ENCODE measurements around the gene TPCN2. TPM values are rescaled to one million over a fixed set of nuclear protein-coding genes. Genes with fewer than 3 reads are reported as not detected.
A peak's percentile ranks its signal among the peaks of the same experiment; 100 is the strongest.

Gene TPCN2
- total RNA-seq, 6 experiments from 2014 or later = 8.0 to 11.2 (median 9.0) TPM

DNA sequence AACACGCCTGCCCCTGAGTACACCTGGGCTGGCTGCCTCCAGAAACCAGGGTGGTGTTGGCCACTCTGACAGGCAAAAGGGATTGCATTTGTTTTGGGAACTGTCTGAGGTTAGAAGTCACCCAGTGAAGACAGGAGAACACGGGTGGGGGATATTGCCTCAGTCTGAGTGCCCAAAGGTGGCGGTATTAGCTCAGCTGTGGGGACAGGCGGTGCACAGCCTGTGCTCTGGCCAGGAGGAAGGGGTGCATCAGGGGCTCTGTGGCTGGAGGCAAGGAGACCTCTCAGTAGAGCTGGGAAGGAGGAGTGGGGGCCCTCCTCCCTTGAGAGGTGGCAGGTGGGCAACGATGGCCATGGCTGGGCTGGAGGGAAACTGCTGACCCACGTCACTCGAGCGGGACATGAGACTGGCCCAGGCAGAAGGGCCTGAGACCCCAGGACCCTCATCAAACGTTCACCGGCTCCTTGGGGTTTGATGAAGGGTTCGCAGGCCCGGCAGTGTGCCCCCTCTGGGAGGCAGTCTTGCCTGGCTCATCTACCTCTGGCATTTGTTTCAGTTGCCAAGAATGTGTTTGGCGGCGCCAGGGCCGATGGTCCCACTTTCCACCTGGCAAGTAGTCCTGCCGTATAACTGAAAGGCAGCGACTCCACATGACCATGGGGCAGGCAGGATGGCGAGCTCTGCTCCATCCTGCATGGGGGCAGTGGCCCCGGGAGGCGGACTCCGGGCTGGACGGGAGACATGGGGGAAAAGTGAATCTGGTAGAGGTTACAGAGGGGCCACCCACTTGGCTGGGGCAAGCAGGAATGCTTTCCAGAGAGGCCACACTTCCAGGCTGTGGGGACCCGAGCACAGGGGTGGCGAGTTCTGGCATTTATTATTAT lies 54.2 kb downstream of the TPCN2 start:
- H3K9me3 Mint-ChIP-seq = no peaks in the 10 kb centered on the region
- no peak overlapping the region for H3K27ac Mint-ChIP-seq
- TF ChIP-seq, protein P1, sequence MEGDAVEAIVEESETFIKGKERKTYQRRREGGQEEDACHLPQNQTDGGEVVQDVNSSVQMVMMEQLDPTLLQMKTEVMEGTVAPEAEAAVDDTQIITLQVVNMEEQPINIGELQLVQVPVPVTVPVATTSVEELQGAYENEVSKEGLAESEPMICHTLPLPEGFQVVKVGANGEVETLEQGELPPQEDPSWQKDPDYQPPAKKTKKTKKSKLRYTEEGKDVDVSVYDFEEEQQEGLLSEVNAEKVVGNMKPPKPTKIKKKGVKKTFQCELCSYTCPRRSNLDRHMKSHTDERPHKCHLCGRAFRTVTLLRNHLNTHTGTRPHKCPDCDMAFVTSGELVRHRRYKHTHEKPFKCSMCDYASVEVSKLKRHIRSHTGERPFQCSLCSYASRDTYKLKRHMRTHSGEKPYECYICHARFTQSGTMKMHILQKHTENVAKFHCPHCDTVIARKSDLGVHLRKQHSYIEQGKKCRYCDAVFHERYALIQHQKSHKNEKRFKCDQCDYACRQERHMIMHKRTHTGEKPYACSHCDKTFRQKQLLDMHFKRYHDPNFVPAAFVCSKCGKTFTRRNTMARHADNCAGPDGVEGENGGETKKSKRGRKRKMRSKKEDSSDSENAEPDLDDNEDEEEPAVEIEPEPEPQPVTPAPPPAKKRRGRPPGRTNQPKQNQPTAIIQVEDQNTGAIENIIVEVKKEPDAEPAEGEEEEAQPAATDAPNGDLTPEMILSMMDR (IDR thresholded peaks at IDR 0.05) = 0 out of 2 replicates have a peak, but pooled peaks have one; percentile 16
- H3K27me3 Mint-ChIP-seq (ENCODE audit: insufficient read depth) = peaks cover 10% of the 10 kb centered on the region
- no peak overlapping the region for H3K4me3 Mint-ChIP-seq
- no peaks in the 10 kb centered on the region for H3K36me3 Mint-ChIP-seq (ENCODE audit: low read depth)
- no peak for DNase-seq
- peaks cover 5% of the 10 kb centered on the region for H3K4me1 Mint-ChIP-seq (ENCODE audit: low read depth)

DNA sequence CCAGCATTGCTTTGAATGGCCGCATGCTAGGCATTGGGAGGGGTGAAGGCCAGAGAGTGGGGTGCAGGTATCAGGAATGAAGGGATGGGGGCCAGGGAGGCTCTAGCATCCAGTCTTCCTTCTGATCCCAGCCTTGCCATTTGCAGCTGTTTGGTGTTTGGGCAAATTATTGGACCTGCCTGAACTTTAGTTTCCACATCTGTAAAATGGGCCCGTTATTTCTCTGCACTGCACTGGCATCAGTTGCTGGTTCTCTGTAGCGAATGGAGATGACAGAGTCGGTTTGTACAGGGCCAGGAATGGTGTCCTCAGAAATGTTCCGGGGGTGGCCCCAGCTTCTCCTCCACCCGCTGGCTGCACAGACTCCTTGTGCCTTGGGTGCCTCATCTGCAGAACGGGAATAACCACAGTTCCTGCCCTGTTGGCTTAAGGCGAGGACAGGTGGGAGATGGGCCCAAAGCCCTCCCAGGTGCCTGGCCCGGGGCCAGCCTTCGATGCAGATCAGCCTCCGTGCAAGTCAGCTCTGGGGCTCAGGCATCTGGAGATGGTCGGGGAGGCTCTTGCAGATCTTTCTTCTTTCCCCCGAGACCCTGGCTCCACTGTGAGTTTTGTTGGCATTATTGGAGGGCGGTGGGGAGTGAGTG lies 55.6 kb downstream of the TPCN2 start:
- Mint-ChIP-seq H3K4me1 (ENCODE audit: low read depth) (peaks cover 5% of the 10 kb centered on the region), H3K9me3 (no peaks in the 10 kb centered on the region), H3K36me3 (ENCODE audit: low read depth) (no peaks in the 10 kb centered on the region), H3K27me3 (ENCODE audit: insufficient read depth) (peaks cover 9% of the 10 kb centered on the region), H3K4me3 (no peak overlapping the region), H3K27ac (no peak overlapping the region)
- no peak for DNase-seq
- TF ChIP-seq, protein P1 (IDR thresholded peaks at IDR 0.05) = no peak

DNA sequence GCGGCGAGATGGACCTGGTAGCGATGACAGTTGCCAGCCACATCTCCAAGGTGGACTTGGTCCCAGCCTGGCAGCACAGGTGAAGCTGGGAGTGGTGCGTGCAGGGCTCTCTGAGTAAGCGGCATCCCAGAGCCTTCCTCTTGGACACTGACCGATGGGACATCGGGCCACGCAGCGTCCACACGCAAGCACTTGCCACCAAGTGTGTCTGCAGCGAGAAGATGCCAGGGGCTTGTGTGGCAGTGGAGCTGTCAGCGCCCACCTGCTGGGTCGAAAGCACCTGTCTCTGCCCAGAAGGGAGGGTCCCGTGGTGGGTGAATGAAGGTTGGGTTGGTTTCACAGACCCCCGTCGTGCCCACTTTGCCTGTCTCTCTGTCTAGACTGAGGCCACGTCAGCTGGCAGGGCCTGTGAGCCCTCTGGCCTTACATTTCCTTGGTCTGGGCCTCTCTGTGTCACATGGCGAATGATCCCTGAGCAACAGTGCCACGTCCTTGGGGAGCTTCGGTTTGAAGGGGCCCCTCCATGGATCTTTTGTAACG lies 56.2 kb downstream of the TPCN2 start:
- DNase-seq = no peak
- Mint-ChIP-seq H3K27ac (no peak overlapping the region), H3K9me3 (peaks cover 2% of the 10 kb centered on the region), H3K4me1 (ENCODE audit: low read depth) (peaks cover 5% of the 10 kb centered on the region), H3K36me3 (ENCODE audit: low read depth) (0 out of 2 replicates have a peak, but pooled peaks cover 3% of the 10 kb centered on the region), H3K27me3 (ENCODE audit: insufficient read depth) (peaks cover 10% of the 10 kb centered on the region), H3K4me3 (no peak overlapping the region)
- TF ChIP-seq, protein P1 (IDR thresholded peaks at IDR 0.05) = no peak

DNA sequence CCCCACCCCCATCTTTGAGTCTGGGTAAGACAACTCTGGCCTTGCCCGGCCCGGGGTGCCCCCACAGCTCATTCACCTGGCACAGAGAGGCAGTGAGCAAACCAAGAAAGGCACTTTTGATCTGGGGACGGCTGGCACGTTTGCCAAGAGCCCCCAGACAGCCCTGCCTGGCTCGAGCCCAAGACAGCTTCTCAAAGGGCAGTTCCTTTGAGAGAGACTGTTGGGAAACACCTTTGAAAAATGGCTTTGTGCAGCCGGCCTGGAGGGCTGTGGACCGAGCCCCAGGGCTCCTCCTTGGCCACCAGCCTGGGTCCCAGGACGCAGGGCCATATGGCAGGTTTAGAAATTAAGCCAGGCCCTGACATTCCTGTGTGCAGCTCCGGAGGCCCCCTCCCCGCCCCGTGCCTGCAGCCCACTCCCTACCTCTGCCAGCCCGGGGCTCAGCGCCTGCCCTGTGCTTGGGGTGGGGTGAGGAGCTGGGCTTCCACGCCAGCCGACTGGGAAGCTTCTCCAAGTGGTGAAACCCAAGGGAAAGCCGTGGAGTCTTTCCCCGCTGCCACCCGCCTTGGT lies 56.8 kb downstream of the TPCN2 start:
- H3K4me3 Mint-ChIP-seq = no peak overlapping the region
- peaks cover 9% of the 10 kb centered on the region for H3K9me3 Mint-ChIP-seq
- H3K27ac Mint-ChIP-seq = no peak overlapping the region
- DNase-seq = no peak
- H3K27me3 Mint-ChIP-seq (ENCODE audit: insufficient read depth) = peaks cover 15% of the 10 kb centered on the region
- TF ChIP-seq, protein P1 (IDR thresholded peaks at IDR 0.05) = no peak
- peaks cover 5% of the 10 kb centered on the region for H3K4me1 Mint-ChIP-seq (ENCODE audit: low read depth)
- peaks cover 9% of the 10 kb centered on the region; the same call in 1 of the 2 replicates for H3K36me3 Mint-ChIP-seq (ENCODE audit: low read depth)

DNA sequence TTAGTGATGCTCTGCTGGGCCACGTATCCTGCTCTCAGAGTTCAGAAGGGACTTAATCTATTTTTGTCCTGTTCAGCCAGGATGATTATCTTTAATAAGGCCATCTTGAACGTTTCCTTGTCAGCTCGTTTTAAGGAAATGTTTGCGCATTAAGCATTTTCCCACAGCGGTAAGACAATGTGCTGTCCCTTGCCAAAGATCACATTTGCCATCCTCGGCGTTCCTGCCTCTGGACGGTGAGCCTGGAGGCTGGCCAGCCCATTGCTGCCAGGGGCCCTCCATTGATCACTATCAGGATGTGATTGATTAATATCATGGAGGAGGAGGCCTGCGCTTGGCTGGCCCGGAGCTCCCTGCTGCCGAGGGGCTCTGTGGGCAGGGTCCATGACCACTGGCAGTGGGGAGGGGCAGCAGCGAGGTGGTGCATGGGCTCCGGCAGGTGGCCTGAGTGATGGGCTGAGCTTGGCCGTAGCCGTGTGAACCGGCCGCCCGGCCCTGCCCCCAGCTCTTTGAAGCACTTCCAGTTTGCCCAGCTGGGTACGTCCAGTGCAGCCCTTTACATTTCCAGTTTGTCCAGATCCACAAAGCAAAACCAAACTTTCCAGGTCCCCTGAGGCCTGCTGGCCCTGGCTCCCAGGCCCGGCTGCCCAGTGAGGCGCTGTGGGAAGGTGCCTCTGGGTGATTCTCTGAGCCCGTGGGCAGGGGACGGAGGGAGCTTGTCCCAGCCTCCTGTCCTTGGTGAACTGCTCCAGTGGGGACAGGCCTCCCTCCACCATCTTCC lies 57.5 kb downstream of the TPCN2 start:
- Mint-ChIP-seq H3K9me3 (peaks cover 14% of the 10 kb centered on the region), H3K4me1 (ENCODE audit: low read depth) (peaks cover 5% of the 10 kb centered on the region), H3K4me3 (no peak overlapping the region), H3K36me3 (ENCODE audit: low read depth) (peaks cover 14% of the 10 kb centered on the region; the same call in 1 of the 2 replicates), H3K27me3 (ENCODE audit: insufficient read depth) (peaks cover 20% of the 10 kb centered on the region), H3K27ac (no peak overlapping the region)
- TF ChIP-seq, protein P1 (IDR thresholded peaks at IDR 0.05) = no peak
- DNase-seq = no peak

All from HFFc6 (cell line).